Suppressor macrophage (primary cell): ENCODE results near the gene DBH.

ENCODE experiments used
- DNase-seq, 4 experiments: peaks; one replicate each; pipeline ENCODE4 v3.0.0-alpha.2; 2020 to 2022

Gene DBH

DNA sequence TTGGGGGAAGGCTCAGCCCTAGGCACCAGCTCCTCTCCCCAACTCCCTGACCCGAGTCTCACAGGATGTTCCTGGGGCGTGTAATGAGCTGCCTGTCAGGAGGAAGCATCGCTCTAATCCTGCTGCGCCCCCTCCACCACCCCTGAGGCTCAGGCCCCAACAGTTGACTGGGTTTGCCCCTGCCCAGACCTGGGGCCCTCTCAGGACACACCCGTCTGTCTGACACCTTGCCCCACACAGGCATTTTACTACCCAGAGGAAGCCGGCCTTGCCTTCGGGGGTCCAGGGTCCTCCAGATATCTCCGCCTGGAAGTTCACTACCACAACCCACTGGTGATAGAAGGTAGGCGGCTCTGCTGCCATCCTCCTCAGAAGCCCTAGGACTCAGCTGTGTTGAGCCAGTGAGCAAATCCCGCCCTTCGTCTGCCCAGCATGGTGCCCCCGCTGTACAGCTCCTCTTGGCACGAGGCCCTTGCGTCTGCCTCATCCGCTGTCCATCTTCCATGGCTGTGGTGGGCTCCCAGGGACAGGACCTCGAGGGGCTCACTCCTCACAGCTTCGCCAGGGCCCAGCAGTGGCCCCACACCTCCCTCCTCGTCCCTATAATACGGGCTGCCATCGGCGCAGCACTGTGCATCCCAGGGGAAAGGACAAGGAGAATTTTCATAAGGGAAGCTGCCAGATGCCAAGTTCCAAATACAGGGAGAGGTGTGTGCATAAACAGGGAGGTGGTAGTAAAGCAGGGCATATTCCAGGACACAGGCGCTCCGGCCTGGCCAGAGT, 8.0 kb downstream of the DBH start:
- no peak for DNase-seq

DNA sequence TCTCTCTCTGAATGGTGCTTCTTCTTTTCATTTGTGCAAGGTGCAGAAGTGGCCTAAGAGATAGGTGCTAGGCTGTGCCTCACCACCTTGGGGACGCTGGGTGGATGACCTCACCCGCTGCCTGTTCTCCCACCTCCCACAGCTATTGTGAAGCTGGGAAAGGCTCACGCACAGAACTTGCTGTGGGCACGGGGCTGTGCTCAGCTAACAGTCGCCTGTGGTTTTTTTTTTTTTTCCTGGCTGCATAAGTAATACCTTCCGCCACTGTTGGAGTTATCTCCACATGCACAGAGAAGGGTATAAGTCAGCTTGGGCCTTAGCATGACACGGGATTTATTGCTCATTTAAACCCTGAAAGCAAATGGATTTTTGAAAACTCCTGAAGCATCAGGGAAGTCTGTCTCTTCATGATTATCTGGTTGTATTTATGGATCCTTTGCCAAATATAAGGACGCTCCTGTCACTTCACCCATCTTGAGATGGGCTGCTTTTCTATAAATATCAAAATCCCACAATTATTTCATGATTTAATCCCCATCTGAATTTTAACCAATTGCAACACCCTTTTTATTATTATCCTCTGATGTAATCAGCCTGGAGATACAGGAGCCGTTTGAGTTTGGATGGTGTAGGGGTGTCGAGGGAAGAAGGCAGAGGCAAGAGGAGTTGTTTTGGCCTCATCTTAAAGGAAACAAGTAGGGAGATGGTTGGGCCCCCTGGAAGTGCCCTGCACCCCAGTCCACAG, 9.0 kb downstream of the DBH start:
- DNase-seq = no peak

DNA sequence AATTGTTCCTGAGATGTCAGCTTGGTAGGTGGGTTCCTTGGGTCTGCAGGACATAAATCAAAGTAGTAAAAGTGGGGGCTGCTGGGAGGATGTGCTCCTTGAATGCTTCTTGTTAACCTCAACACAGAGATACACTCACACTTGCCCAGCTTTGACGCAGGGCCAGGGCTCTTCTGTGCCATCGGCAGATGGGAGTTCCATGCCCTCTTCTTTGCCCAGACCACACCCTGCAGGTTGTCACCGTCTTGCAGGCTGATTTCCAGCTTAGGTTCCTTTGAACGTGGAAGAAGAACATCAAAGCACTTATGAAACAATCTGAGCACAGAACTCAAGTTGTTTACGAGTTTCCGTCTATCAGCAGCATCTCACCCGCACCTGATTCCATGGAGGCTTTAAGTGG, 11.0 kb downstream of the DBH start:
- DNase-seq = no peak

- no peak for DNase-seq
Observed at GRCh38 chr9:133647765-133648469, 11.8 kb downstream of the DBH start.

DNA sequence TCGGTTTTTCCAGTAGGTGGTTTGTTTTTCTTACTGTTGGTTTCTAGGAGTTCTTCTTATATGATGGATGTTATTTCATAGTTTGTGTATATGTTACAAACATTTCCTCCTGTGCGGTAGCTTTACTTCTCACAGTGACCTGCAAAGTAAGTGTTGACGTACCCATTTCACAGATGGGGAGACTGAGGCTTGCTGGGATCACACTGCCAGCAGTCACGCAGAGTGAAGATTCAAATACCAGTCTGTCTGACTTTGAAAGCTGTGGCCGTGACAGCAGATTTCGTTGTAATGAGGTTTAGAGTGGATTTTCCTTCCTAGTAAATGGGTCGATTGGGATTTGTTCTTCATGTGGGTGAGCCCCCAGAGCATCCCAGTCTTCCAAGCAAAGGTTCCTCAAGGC, 13.0 kb downstream of the DBH start:
- DNase-seq = no peak

- DNase-seq = no peak
Observed at GRCh38 chr9:133650026-133650425, 13.9 kb downstream of the DBH start.

GRCh38 chr9:133653638-133654037, 17.5 kb downstream of the DBH start:
- DNase-seq = no peak

DNA sequence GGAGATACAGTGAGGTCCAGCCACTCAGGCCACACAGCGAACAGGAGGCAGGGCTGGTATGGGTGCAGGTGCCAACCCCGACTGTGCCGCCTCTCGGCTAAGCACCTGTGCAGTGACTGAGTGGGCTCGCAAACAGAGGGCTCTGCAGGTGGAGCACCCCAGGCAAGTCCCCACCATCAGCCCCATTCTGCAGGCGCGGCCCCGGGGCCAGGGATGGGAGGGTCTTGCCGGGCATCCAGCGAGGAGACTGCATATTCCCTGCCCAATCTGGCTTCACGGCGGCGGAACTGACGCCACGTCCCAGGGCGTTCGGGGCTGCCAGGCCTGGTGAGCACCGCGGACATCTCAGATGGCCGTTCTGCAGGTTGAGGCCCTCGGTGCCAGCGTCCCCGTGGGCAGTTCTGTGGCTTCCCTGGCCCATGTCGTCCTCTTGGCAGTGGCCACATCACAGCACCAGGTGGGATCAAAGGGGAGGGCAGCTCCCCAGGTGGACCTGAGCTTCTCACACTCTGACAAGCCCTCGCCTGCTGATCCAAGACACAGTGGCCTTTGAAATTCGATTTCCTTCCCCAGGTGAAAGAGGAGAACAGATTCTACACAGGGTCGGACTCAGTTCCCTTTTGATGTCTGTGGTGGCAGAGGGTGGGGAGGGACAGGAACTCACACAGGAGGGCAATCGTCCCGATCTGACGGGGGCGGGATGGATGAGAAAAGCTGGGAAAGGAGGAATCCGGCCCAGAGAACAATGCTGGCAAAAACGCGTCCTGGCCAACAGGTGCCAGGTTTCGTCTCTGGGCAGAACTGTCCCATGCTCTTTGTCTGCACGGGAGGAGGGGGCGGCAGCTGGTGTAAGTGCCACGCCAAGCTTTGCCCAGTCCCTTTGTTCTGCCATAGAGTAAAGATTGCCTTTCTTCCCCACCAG, 18.8 kb downstream of the DBH start:
- DNase-seq = no peak

- DNase-seq = no peak
Observed at GRCh38 chr9:133655701-133656100, 19.5 kb downstream of the DBH start.

GRCh38 chr9:133656211-133657119, 20.3 kb downstream of the DBH start:
- no peak for DNase-seq

GRCh38 chr9:133657120-133657661, 21.0 kb downstream of the DBH start:
- DNase-seq = no peak

GRCh38 chr9:133658442-133659431, 22.6 kb downstream of the DBH start:
- DNase-seq = peak; percentile 5 to 64 (median 48)

DNA sequence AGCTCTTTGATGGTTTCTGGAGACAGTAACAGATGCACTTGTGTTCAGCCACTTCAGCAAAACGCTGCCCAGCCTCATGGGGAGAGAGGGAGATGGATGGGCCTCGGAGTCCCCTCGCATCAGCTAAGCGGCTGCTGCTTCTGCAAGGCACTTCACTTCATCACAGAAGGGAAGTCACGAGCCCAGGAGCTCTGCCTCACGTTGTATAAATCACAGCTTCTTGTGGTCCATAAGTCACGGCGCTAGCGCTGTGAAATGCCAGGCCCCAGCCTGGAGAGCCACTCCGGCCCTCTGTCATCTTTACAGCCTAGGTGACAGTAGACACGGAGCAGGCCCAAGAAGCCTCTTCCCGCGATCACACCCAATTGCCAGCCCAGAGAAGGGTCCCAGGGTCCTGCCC, 23.4 kb downstream of the DBH start:
- no peak for DNase-seq

- no peak for DNase-seq
Observed at GRCh38 chr9:133661846-133662540, 25.8 kb downstream of the DBH start.

DNA sequence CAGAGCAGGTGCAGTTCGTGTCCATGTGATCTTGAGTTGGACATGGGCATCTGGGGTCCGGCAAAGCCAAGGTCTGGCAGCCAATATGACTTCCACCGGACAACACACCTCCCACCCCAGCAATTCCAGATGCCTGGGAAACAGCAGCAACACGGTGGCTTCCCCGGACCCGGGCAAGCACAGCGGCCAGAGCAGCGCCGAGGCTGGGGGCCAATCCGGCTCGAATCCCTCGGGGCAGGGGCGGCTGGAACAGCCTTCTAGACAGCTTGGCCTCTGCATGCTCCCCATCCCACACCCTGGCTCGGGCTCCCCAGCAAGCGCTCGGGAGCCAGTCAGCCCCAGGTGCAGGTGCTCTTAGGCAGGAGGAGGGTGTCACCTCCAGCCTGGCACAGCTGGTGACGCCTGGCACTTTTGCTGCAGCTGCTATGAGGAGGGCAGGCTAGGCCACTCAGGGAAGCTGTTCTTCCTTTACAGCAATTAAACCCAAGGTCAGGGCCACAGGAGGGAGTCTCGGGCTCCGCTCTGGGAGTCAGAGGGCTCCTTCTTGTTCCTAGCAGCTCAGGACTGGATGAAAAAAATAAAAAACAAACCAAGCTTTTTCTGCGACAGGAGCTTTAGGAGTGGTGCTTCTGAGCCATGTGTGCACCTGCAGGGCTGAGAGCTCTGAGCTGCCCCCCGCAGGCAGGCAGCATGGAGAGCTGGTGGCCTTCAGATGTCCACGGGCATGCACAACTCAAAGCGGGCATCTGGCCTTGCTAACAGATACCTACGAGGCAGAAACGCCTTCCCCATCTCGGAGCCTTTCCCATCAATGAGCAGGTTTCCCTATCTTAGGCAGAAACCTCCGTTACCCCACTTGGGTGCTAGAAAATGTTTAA, 28.2 kb downstream of the DBH start:
- no peak for DNase-seq

DNA sequence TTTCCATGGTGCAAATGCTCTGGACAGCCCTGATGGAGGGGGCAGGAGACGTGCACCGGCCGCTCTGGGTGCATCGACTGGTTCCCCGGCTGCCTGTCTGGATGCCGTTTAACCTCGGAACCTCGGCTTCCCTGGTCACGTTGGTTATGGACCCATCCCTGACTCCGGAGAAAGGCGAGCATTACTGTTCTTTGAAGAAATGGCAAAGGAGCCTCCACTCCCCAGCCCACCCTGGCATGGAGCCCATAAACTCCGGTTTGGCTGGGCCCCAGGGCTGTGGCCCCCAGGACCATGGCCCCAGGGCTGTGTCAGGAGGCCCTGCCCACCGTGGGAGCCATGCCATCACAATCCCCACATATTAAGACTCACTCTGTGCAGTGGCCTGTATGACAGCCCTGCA, 28.9 kb downstream of the DBH start:
- DNase-seq = no peak

- no peak for DNase-seq
Observed at GRCh38 chr9:133665535-133665934, 29.4 kb downstream of the DBH start.

GRCh38 chr9:133666387-133666786, 30.2 kb downstream of the DBH start:
- no peak for DNase-seq
